HUES6 (cell line): ENCODE measurements around the gene KCNAB2.
"Not testable (repeated sequence)": the region's sequence is repeated elsewhere in the genome, so short reads cannot be mapped to it uniquely, and the experiment has no call there.

Experiments
- H3K27ac ChIP-seq: 2 replicates; pipeline ENCODE4 v1.7.0; 2013; ENCODE audit warnings: low read depth, mild to moderate bottlenecking, low read length, inconsistent platforms
- H3K27me3 ChIP-seq: 2 replicates; pipeline ENCODE4 v1.6.1; 2013; ENCODE audit warnings: low read length; ENCODE audit not compliant: control insufficient read depth, insufficient read depth
- H3K36me3 ChIP-seq: 2 replicates; pipeline ENCODE4 v1.6.1; 2013; ENCODE audit warnings: low read length; ENCODE audit not compliant: control insufficient read depth, insufficient read depth
- H3K4me1 ChIP-seq: 2 replicates; pipeline ENCODE4 v1.6.1; 2013; ENCODE audit warnings: low read length; ENCODE audit not compliant: control insufficient read depth, insufficient read depth
- H3K4me3 ChIP-seq: 2 replicates; pipeline ENCODE4 v1.5.1; 2013; ENCODE audit warnings: low read depth, low read length
- H3K9ac ChIP-seq: one replicate; pipeline ENCODE4 v1.6.1; 2013; ENCODE audit warnings: mild to moderate bottlenecking, low read length
- H3K9me3 ChIP-seq: 2 replicates; pipeline ENCODE4 v1.6.1; 2013; ENCODE audit warnings: low read depth, low read length; ENCODE audit not compliant: control insufficient read depth, insufficient read depth

KCNAB2 gene

GRCh38 chr1:6011161-6011945, 34.3 kb upstream of the KCNAB2 start:
- H3K27ac ChIP-seq, result no peak overlapping the region
- H3K27me3 ChIP-seq, result no peaks in the 10 kb centered on the region; the same call in 1 of the 2 replicates
- no peak overlapping the region for H3K4me3 ChIP-seq
- no peak overlapping the region for H3K9ac ChIP-seq
- no peaks in the 10 kb centered on the region for H3K9me3 ChIP-seq
- peaks cover 7% of the 10 kb centered on the region; the same call in 1 of the 2 replicates for H3K4me1 ChIP-seq
- no peaks in the 10 kb centered on the region for H3K36me3 ChIP-seq

GRCh38 chr1:6011946-6012258, 33.8 kb upstream of the KCNAB2 start:
- Histone ChIP-seq H3K9me3 (no peaks in the 10 kb centered on the region), H3K9ac (no peak overlapping the region), H3K36me3 (no peaks in the 10 kb centered on the region), H3K4me3 (no peak overlapping the region), H3K27me3 (no peaks in the 10 kb centered on the region; the same call in 1 of the 2 replicates), H3K4me1 (peaks cover 7% of the 10 kb centered on the region; the same call in 1 of the 2 replicates), H3K27ac (no peak overlapping the region)

- no peaks in the 10 kb centered on the region for H3K27me3 ChIP-seq
Observed at GRCh38 chr1:6012529-6013318, 33.0 kb upstream of the KCNAB2 start.

GRCh38 chr1:6013491-6013890, 32.2 kb upstream of the KCNAB2 start:
- no peaks in the 10 kb centered on the region; the same call in 1 of the 2 replicates for H3K4me1 ChIP-seq
- no peaks in the 10 kb centered on the region for H3K27me3 ChIP-seq

More at GRCh38 chr1:6012529-6013318, 33.0 kb upstream of the KCNAB2 start:
- H3K4me3 ChIP-seq, result no peak overlapping the region
- H3K4me1 ChIP-seq, result no peaks in the 10 kb centered on the region; the same call in 1 of the 2 replicates
- H3K9ac ChIP-seq, result no peak overlapping the region
- no peak overlapping the region for H3K27ac ChIP-seq
- no peaks in the 10 kb centered on the region for H3K36me3 ChIP-seq
- H3K9me3 ChIP-seq, result no peaks in the 10 kb centered on the region

DNA sequence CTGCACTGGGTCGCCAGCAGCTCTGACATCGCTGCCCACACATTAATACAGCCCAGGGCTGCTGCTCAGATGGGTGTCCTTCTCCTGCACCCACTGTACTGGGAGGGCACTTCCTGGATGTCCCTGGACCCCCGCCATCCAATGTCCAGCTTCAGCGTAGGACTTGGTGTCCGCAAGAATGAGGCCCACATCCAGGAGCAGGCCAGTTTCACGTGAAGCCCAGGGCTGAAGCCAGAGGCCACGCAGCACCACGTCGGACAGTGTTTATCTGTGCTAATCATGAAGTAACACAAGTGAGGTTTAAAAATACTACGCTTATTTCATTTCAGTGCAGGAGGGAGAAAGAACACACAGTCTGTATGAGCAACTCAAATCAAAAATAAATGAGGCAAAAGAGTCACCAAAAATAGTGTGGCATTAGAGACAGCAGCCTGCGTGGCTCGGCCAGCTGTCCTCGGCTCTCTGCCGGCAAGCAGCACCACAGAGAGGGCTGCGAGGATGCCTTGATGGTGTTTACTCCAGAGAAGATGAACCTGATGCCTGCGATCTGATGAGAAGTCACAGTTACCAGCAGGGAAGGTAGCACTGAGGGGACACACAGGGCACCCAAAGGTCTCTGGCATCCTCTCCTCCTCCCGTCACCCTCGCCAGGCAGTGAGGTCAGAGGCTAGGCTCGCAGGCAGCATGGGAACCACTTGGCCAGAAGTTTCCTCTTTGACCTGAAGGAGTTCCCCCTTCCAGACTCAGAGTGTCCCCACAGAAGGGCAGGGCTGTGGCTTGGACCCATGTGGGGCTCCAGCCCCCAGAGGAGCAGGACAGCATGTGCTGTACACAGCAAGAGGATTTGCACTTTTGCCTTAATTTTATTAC, 31.3 kb upstream of the KCNAB2 start:
- Histone ChIP-seq H3K36me3 (no peaks in the 10 kb centered on the region), H3K27ac (no peak overlapping the region), H3K4me1 (no peaks in the 10 kb centered on the region; the same call in 1 of the 2 replicates), H3K27me3 (no peaks in the 10 kb centered on the region), H3K9me3 (no peaks in the 10 kb centered on the region), H3K9ac (no peak overlapping the region), H3K4me3 (no peak overlapping the region)

More at GRCh38 chr1:6013491-6013890, 32.2 kb upstream of the KCNAB2 start:
- H3K36me3 ChIP-seq, result no peaks in the 10 kb centered on the region
- H3K9me3 ChIP-seq, result no peaks in the 10 kb centered on the region
- no peak overlapping the region for H3K27ac ChIP-seq
- H3K4me3 ChIP-seq, result no peak overlapping the region
- H3K9ac ChIP-seq, result no peak overlapping the region

DNA sequence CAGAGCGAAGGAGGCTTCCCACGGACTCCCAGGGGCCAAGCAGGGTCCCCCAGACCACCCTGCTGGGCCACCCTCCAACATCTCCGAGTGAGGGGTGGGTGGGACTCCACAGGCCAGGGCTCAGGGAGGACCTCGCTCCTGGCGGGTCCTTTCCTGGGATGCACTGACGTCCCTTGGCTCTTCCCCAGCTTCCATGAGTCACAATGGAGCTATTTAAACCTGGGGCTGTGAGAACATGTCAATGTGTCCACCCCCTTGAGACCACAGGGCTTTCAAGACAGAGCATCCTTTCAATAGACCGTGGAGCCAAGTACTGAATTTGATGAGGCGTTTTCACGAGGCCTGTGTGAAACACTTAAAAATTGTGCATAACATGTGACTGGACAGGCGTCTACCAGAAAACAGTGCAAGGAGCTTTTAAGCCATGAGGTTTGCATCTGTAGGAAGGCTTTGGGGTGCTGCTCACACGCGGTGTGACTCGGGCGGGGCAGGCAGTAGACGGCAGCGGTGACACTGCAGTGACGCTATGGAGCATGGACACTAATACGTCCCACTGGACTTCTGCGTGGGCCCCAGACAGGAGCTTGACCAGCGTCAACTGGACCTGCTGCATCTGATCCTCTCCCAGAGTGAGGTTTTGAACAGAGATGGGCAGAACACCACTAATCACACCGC, 29.4 kb upstream of the KCNAB2 start:
- no peak overlapping the region for H3K4me3 ChIP-seq
- no peak overlapping the region for H3K27ac ChIP-seq
- no peaks in the 10 kb centered on the region for H3K9me3 ChIP-seq
- H3K36me3 ChIP-seq, result no peaks in the 10 kb centered on the region
- no peak overlapping the region for H3K9ac ChIP-seq
- H3K27me3 ChIP-seq, result no peaks in the 10 kb centered on the region
- H3K4me1 ChIP-seq, result no peaks in the 10 kb centered on the region

GRCh38 chr1:6017654-6018053, 28.0 kb upstream of the KCNAB2 start:
- H3K9ac ChIP-seq, H3K9me3 ChIP-seq, H3K4me3 ChIP-seq, H3K36me3 ChIP-seq, H3K27ac ChIP-seq, H3K27me3 ChIP-seq, H3K4me1 ChIP-seq: not testable (repeated sequence)

- H3K36me3 ChIP-seq, result no peaks in the 10 kb centered on the region
- no peaks in the 10 kb centered on the region for H3K9me3 ChIP-seq
- no peaks in the 10 kb centered on the region for H3K4me1 ChIP-seq
- no peak overlapping the region for H3K27ac ChIP-seq
- H3K4me3 ChIP-seq, result no peak overlapping the region
- H3K9ac ChIP-seq, result no peak overlapping the region
- H3K27me3 ChIP-seq, result no peaks in the 10 kb centered on the region
Observed at GRCh38 chr1:6019166-6019845, 26.4 kb upstream of the KCNAB2 start.

GRCh38 chr1:6022193-6022592, 23.5 kb upstream of the KCNAB2 start:
- Histone ChIP-seq H3K4me1 (peaks cover 13% of the 10 kb centered on the region), H3K27me3 (peaks cover 6% of the 10 kb centered on the region; the same call in 1 of the 2 replicates), H3K36me3 (no peaks in the 10 kb centered on the region), H3K9me3 (no peaks in the 10 kb centered on the region), H3K4me3 (no peak overlapping the region), H3K9ac (no peak overlapping the region), H3K27ac (no peak overlapping the region)

- H3K4me3 ChIP-seq, result no peak overlapping the region
- no peaks in the 10 kb centered on the region for H3K9me3 ChIP-seq
- no peak overlapping the region for H3K27ac ChIP-seq
- no peak overlapping the region for H3K9ac ChIP-seq
- H3K27me3 ChIP-seq, result peaks cover 6% of the 10 kb centered on the region; the same call in 1 of the 2 replicates
- no peaks in the 10 kb centered on the region for H3K36me3 ChIP-seq
- peaks cover 15% of the 10 kb centered on the region for H3K4me1 ChIP-seq
Observed at GRCh38 chr1:6023346-6023745, 22.3 kb upstream of the KCNAB2 start.
